HG03175 (cell line): ENCODE results near the gene B3GLCT.
A peak's percentile ranks its signal among the peaks of the same experiment; 100 is the strongest.

Experiments used
- ATAC-seq: cut with Tn5 transposase; IDR thresholded peaks from one replicate; pipeline ENCODE4 v1.9.1; 2021; ENCODE audit warnings: mild to moderate bottlenecking, moderate library complexity; ENCODE audit not compliant: unreplicated experiment

The B3GLCT gene

GRCh38 chr13:31221057-31221456 is 21.3 kb downstream of the B3GLCT start:
- no peak for ATAC-seq

DNA sequence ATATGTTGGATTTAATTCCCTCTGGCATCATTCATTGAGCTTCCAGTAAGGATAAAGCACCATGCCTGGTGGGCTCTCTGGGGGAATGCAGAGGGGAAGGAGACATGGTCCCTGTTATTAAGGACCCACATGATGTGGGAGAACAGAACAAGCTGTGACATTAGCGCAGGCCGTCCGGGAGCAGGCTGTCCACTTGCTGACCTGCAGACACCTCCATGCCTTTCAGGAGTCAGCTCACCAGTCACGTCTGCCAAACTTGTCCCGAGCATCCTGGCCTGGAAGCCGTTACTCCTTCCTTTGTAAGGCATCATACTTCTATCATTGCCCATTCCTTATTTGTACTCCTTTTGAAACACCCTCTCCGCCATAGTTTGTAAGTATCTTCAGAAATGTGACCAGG is 23.4 kb downstream of the B3GLCT start:
- ATAC-seq: no peak

DNA sequence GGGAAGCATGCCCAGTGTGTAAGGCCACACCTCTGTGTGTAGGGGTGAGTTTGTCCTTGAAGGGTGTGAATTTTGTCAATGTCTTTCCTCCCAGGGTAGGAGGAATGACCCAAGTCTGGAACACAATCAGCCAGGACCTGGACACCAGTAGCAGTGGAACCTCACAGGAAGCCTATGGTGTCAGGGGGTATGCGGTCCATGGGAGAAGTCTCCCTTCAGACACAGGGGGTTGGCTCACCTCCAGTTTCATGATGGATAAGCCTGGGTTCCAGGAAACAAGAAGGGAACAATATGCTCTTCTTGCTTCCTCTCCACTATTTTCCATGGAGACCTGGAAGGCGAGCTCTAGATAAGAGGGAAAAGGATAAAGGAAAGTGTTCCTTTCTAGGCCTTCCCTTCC is 23.9 kb downstream of the B3GLCT start:
- no peak for ATAC-seq

DNA sequence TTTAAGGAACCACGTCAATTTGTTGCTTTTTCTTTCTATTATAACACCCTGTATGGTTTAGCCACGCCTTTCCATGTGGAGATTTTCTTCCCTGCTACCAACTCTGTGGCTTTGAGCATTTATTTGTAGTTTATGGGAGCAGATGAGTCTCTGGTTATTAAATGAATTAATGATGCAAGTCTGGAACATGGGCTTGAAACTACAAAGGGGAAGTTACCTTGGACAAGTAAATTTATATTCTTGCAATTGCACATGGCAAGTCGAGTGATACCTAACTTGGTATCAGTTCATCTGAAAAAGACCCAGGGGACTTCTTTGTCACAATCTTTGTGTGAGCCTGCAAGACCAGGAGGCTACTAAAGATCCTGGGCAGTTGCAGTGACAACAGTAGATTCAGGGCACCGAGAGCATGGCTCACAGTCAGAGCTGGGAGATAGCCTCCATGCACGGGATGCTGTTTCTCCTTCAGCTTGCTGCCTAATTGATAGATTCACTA is 24.4 kb downstream of the B3GLCT start:
- no peak for ATAC-seq

- ATAC-seq: no peak
Observed at GRCh38 chr13:31224963-31225559, 25.3 kb downstream of the B3GLCT start.

GRCh38 chr13:31225998-31226675 is 26.4 kb downstream of the B3GLCT start:
- no peak for ATAC-seq

DNA sequence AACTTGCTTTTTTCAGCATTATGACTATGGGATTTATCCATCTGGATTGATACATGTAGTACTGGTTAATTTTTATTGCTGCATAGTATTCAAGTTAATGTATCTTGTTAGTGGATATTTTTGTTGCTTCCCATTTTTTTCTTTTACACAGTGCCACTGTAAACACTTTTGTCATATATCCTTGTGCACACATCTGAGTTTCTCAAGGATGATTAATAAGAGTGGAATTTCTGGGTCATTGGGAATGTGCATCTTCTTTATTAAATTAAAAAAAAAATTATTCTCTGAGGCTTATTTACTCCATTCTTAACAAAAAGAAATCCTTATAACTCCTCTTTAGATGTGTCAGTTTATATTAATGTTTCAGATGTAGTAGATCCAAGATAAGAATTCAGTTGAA is 27.3 kb downstream of the B3GLCT start:
- no peak for ATAC-seq

DNA sequence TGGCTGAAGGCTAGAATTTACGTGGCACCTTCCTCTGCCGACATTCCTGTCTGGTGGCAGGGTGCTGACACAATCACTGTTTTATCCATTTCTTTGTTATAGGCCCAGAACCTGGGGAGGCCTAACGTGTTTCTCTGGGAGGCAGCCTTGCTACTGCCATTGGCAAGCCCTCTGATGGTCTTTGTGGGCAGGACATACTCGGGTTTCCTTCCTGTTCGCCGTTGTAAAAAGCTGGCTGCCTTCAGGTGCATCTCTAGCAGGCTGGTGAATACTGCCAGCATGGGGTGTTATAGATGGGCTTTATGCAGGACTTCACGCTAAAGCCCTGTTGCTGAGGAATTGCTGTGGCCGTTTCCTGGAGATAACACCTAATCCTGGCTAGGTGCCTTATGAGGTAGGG is 28.1 kb downstream of the B3GLCT start:
- ATAC-seq: no peak

DNA sequence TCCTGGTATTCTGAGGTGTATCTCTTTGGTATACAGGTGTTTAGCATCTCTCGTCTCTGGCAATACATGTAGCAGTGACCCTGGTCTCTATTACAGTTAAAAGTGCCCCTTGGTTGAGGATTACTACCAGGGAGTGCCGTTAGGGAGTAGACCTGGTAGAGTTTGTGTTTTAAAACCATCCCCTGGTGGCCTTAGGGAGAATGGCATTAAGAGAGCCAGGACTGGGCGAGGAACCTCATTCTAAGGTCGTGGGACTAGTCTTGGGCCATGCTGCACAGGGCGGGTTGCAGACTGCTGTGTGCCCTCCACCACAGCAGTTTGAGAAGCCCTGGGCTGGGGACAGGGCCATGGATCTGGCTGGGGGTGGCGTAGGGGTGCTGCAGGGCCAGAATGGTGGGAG is 35.0 kb downstream of the B3GLCT start:
- ATAC-seq: peak; percentile 56

DNA sequence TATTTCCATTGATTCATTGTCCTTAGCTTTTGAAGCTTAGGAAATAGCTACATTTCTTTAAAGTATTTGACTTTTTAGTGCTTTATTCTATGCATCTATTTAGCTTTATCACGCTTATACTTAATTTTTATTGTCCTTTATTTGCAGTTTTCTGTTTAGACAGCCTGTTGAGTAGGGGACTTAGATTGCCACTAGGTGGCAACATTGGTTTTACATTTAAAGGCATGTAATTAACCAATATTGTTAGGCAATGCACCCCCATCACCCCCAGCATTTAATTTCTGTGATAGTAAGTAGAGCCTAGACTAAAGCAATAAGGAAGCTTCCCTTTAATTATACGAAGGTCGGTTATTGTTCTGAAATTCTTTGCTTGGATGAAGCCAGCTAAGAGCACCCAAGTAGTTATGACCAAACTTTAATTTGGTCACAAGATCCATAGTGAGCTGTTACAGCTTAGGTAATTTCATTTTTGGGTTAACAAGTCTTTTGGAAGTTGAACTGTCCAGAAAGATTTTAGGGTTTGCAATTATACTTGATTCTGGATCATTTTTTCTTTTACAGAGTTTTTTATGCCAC is 36.5 kb downstream of the B3GLCT start:
- ATAC-seq: no peak

DNA sequence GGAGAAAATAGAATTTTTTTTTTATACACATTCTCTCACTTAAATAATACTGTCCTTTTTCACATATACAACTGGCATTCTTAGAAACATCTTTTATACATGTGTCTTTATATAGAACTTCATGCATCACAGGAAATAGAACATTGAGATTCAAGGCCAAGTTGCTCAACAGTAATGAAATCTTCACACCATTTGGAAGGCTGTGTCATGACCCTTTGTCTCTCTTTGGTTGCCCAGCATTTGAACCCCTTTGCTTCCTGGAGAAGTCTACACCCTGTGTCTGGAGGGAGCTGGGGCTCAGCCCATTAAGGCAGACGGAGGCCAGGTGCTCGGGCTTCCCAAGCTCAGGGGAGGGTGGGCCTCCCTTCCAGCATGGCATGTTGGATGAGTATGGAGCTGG is 41.1 kb downstream of the B3GLCT start:
- no peak for ATAC-seq

DNA sequence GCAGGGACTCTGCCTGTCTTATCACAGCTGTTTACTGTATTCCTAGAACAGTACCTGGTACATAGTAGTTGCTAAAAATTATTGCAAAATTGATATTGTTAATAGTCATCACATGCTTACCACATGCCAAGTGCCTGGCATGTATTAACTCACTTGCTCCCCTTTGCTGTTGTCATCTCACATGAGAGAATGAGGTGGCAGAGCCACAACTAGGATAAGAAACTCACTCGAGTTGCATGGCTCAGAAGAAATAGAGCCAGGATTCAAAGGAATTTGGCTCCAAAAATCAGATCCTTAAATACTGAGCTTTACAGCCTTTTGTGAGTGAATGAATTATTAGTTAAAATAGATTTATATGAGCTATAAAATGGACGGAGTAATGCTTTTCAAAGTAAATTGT is 42.6 kb downstream of the B3GLCT start:
- ATAC-seq: no peak

GRCh38 chr13:31242916-31243315 is 43.1 kb downstream of the B3GLCT start:
- no peak for ATAC-seq

GRCh38 chr13:31245598-31246373 is 46.0 kb downstream of the B3GLCT start:
- ATAC-seq: no peak

GRCh38 chr13:31246918-31247317 is 47.1 kb downstream of the B3GLCT start:
- no peak for ATAC-seq

- ATAC-seq: no peak
Observed at GRCh38 chr13:31248361-31248760, 48.6 kb downstream of the B3GLCT start.

DNA sequence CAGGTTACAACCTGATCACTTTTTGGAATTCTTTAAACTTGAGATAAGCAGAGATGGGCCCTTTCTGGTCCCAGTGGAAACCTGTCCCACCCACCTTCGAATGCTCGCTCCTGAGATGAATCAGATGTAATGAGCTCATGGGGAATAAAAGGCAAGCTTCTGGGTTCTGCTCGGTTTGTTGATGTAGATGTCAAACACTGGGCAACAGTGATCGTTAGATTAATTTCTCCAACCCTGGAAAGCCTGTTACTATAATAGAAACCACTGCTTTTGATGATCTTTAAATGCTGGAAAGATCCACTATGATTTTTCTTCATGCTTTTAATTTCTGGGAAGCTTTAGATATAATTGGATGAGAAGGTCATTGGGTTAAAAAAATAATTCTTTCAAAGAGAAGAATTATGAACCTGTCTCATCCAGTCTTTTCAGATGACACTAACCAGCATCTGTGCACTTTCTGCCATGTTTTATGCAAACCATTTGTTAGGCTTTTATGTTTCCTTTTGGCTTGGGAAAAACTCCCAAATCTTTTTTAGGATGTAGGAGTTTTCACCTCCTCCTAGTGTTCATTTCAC is 49.3 kb downstream of the B3GLCT start:
- ATAC-seq: no peak

DNA sequence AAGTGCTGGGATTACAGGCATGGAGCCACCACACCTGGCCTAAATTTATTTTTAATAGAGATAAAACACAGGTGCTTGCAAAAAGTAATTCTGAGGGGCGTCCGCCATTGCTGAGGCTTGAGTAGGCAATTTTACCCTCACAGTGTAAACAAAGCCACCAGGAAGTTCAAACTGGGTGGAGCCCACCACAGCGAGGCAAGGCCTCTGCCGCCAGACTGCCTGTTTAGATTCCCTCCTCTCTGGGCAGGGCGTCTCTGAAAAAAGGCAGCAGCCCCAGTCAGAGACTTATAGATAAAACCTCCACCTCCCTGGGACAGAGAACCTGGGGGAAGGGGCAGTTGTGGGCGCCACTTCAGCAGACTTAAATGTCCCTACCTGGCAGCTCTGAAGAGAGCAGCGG is 50.7 kb downstream of the B3GLCT start:
- ATAC-seq: no peak

DNA sequence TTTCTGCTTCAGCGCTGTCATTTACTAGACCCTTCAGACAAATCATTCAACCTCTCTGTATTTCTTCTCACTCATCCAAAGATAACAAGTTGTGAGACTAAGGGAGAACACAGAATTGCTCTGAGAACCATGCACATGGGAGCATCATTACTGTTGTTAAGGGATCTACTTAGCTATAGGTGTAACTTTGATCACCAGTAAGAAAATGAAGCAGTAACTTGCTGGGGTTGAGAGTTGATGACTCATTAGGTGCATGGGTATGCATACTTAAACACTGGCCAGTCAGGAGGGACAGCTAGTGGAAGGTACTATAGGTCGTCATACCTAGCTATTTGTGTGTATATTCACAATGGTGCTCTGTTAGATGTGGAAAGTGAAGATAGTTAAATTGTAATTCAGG is 61.5 kb downstream of the B3GLCT start:
- no peak for ATAC-seq

DNA sequence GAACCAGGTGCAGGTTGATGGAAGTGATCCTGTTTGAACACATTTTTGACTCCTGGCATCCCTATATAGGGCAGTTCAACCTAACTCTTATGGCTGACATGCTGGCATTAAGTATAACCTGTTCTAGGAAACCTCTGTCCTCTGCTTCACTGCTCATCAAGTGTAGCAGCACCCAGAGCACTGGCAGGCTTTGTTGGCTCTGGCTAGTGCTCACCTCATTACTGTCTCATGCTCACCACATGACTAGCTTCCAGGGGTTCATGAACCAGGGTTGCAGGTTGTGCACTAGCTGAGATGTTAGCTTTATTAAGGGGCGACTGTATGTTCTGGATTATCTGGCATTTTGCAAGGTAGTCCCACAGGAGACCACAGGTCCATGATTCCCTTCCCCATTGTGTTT is 63.6 kb downstream of the B3GLCT start:
- ATAC-seq: no peak

DNA sequence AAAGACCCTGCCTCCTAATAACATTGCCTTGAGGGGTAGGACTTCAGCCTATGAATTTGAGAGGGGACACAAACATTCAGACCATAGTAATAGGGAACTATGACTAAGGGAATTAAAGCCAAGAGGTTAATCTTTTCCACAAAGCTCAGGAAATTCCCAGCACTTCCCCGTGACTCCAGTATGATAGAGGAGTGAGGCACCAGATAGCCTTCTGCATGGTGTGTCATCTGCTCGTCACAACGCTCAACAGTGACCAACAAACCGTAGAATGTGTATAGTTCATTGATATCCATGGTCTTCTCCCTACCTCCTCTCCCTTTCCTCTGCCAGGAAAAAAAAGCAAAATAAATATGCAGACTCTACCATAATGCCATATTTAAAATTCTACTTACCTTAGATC is 64.4 kb downstream of the B3GLCT start:
- no peak for ATAC-seq
